Duodenal mucosa (tissue), 2 donors: Measurements from ENCODE around the gene OAS1.
"Not testable (repeated sequence)": the region's sequence is repeated elsewhere in the genome, so short reads cannot be mapped to it uniquely, and the experiment has no call there.

Source experiments
- H3K27ac ChIP-seq: one replicate; pipeline ENCODE4 v1.7.0; 2013; ENCODE audit warnings: low read depth, low read length
- H3K27me3 ChIP-seq, 2 donors: one replicate each; pipeline ENCODE4 v1.7.0; 2013; ENCODE audit warnings: low read length in 2 of 2, control low read depth in 1 of 2; ENCODE audit not compliant: insufficient read depth in 2 of 2, control insufficient read depth in 1 of 2
- H3K36me3 ChIP-seq, 2 donors: one replicate each; pipeline ENCODE4 v1.7.0; 2013; ENCODE audit warnings: low read length in 2 of 2, control low read depth in 1 of 2; ENCODE audit not compliant: insufficient read depth in 2 of 2, control insufficient read depth in 1 of 2
- H3K4me1 ChIP-seq, 2 donors: one replicate each; pipeline ENCODE4 v1.7.0; 2013; ENCODE audit warnings: low read length in 2 of 2, control low read depth in 1 of 2; ENCODE audit not compliant: insufficient read depth in 2 of 2, control insufficient read depth in 1 of 2
- H3K4me3 ChIP-seq, 2 donors: one replicate each; pipeline ENCODE4 v1.7.0; 2013; ENCODE audit warnings: low read length in 2 of 2, low read depth in 1 of 2
- H3K9ac ChIP-seq, 2 donors: one replicate each; pipeline ENCODE4 v1.7.0; 2013; ENCODE audit warnings: low read length in 2 of 2, low read depth in 1 of 2
- H3K9me3 ChIP-seq, 2 donors: one replicate each; pipeline ENCODE4 v1.7.0; 2013; ENCODE audit warnings: low read length in 2 of 2, control low read depth in 1 of 2; ENCODE audit not compliant: control insufficient read depth in 1 of 2

The OAS1 gene

GRCh38 chr12:112944024-112944690, 37.4 kb downstream of the OAS1 start:
- Histone ChIP-seq H3K27me3 (no peaks in the 10 kb centered on the region), H3K4me3 (no peak overlapping the region), H3K27ac (no peak overlapping the region)

GRCh38 chr12:112945515-112945914, 38.8 kb downstream of the OAS1 start:
- no peaks in the 10 kb centered on the region for H3K27me3 ChIP-seq
- no peak overlapping the region for H3K27ac ChIP-seq
- H3K9me3 ChIP-seq, result no peaks in the 10 kb centered on the region
- H3K4me1 ChIP-seq, result no peaks in the 10 kb centered on the region
- H3K9ac ChIP-seq, result no peak overlapping the region
- H3K36me3 ChIP-seq, result peaks cover 7 to 42% of the 10 kb centered on the region in 2 donors
- no peak overlapping the region for H3K4me3 ChIP-seq

More at GRCh38 chr12:112944024-112944690, 37.4 kb downstream of the OAS1 start:
- peaks cover 3 to 37% of the 10 kb centered on the region in 2 donors for H3K36me3 ChIP-seq
- H3K9me3 ChIP-seq, result no peaks in the 10 kb centered on the region
- H3K4me1 ChIP-seq, result peaks cover 10% of the 10 kb centered on the region in 2 donors
- H3K9ac ChIP-seq, result no peak overlapping the region

- H3K9me3 ChIP-seq, result no peaks in the 10 kb centered on the region
- H3K27me3 ChIP-seq, result no peaks in the 10 kb centered on the region
- no peaks in the 10 kb centered on the region for H3K4me1 ChIP-seq
- H3K36me3 ChIP-seq, result peaks cover 11 to 49% of the 10 kb centered on the region in 2 donors
- no peak overlapping the region for H3K4me3 ChIP-seq
- H3K9ac ChIP-seq, result no peak overlapping the region
- H3K27ac ChIP-seq, result no peak overlapping the region
These were observed 39.7 kb downstream of the OAS1 start for GRCh38 chr12:112946236-112947000.

GRCh38 chr12:112947314-112947713, 40.6 kb downstream of the OAS1 start:
- Histone ChIP-seq H3K9ac (no peak overlapping the region), H3K4me1 (no peaks in the 10 kb centered on the region), H3K4me3 (no peak overlapping the region), H3K9me3 (no peaks in the 10 kb centered on the region), H3K36me3 (peaks cover 11 to 51% of the 10 kb centered on the region in 2 donors), H3K27me3 (no peaks in the 10 kb centered on the region), H3K27ac (no peak overlapping the region)

GRCh38 chr12:112947761-112948160, 41.0 kb downstream of the OAS1 start:
- no peaks in the 10 kb centered on the region for H3K4me1 ChIP-seq
- H3K27ac ChIP-seq, result no peak overlapping the region
- H3K4me3 ChIP-seq, result no peak overlapping the region
- H3K9me3 ChIP-seq, result no peaks in the 10 kb centered on the region
- peaks cover 11 to 51% of the 10 kb centered on the region in 2 donors for H3K36me3 ChIP-seq
- H3K9ac ChIP-seq, result no peak overlapping the region
- no peaks in the 10 kb centered on the region for H3K27me3 ChIP-seq

- Histone ChIP-seq H3K36me3 (peaks cover 11 to 50% of the 10 kb centered on the region in 2 donors), H3K9ac (no peak overlapping the region), H3K9me3 (no peaks in the 10 kb centered on the region)
These were observed 42.0 kb downstream of the OAS1 start for GRCh38 chr12:112948806-112949205.

GRCh38 chr12:112950701-112951100, 43.9 kb downstream of the OAS1 start:
- Histone ChIP-seq H3K36me3 (peaks cover 11 to 39% of the 10 kb centered on the region in 2 donors), H3K9ac (no peak overlapping the region), H3K27me3 (no peaks in the 10 kb centered on the region), H3K4me3 (no peak overlapping the region), H3K9me3 (no peaks in the 10 kb centered on the region), H3K27ac (no peak overlapping the region), H3K4me1 (no peaks in the 10 kb centered on the region)

More at GRCh38 chr12:112948806-112949205, 42.0 kb downstream of the OAS1 start:
- Histone ChIP-seq H3K27ac (no peak overlapping the region), H3K4me3 (no peak overlapping the region), H3K27me3 (no peaks in the 10 kb centered on the region), H3K4me1 (no peaks in the 10 kb centered on the region)

GRCh38 chr12:112957125-112957524, 50.4 kb downstream of the OAS1 start:
- not testable (repeated sequence) for H3K9me3 ChIP-seq, H3K4me1 ChIP-seq, H3K27ac ChIP-seq, H3K9ac ChIP-seq, H3K4me3 ChIP-seq, H3K27me3 ChIP-seq
- peaks cover 10 to 16% of the 10 kb centered on the region in 2 donors for H3K36me3 ChIP-seq

- Histone ChIP-seq H3K4me3 (no peak overlapping the region), H3K27ac (no peak overlapping the region), H3K4me1 (no peaks in the 10 kb centered on the region), H3K36me3 (peaks cover 24 to 53% of the 10 kb centered on the region in 2 donors), H3K9ac (no peak overlapping the region), H3K27me3 (no peaks in the 10 kb centered on the region), H3K9me3 (no peaks in the 10 kb centered on the region)
These were observed 54.3 kb downstream of the OAS1 start for GRCh38 chr12:112961074-112961473.

GRCh38 chr12:112961536-112961935, 54.8 kb downstream of the OAS1 start:
- no peak overlapping the region for H3K4me3 ChIP-seq
- no peak overlapping the region for H3K9ac ChIP-seq
- H3K36me3 ChIP-seq, result peaks cover 28 to 55% of the 10 kb centered on the region in 2 donors
- H3K9me3 ChIP-seq, result no peaks in the 10 kb centered on the region
- H3K4me1 ChIP-seq, result no peaks in the 10 kb centered on the region
- H3K27me3 ChIP-seq, result no peaks in the 10 kb centered on the region
- H3K27ac ChIP-seq, result no peak overlapping the region
